Measurements from ENCODE around the gene DYSF. TPM values are rescaled to one million over a fixed set of nuclear protein-coding genes. Genes with fewer than 3 reads are reported as not detected.

Gene DYSF
- total RNA-seq, 2 experiments from 2014 or later: 0.12 TPM

GRCh38 chr2:71599646-71600236, 146.4 kb downstream of the DYSF start:
- no peak for DNase-seq
- Mint-ChIP-seq H3K4me1 (peaks cover 11% of the 10 kb centered on the region), H3K4me3 (no peak overlapping the region), H3K27me3 (peaks cover 3% of the 10 kb centered on the region), H3K27ac (no peak overlapping the region), H3K9me3 (no peaks in the 10 kb centered on the region), H3K36me3 (ENCODE audit: low read depth) (no peaks in the 10 kb centered on the region)
- ChIA-PET CTCF (no interaction called here), POLR2A (no interaction called here)

- H3K9me3 Mint-ChIP-seq: no peaks in the 10 kb centered on the region
- H3K36me3 Mint-ChIP-seq (ENCODE audit: low read depth): no peaks in the 10 kb centered on the region
- no peak overlapping the region for H3K4me3 Mint-ChIP-seq
- H3K27me3 Mint-ChIP-seq: peaks cover 3% of the 10 kb centered on the region
- H3K4me1 Mint-ChIP-seq: peaks cover 17% of the 10 kb centered on the region
- DNase-seq: no peak
- CTCF ChIA-PET: interaction anchor here (1.0 kb wide), 1 partner anchor 10 kb away, joined by 3 read pairs; no protein-coding TSS in a partner anchor
- POLR2A ChIA-PET: no interaction called here
- no peak overlapping the region for H3K27ac Mint-ChIP-seq
Measured at GRCh38 chr2:71600555-71600954, 147.2 kb downstream of the DYSF start.

- no peak overlapping the region for H3K4me3 Mint-ChIP-seq
- no peaks in the 10 kb centered on the region for H3K36me3 Mint-ChIP-seq (ENCODE audit: low read depth)
- no peak for DNase-seq
- H3K4me1 Mint-ChIP-seq: peaks cover 17% of the 10 kb centered on the region
- ChIA-PET CTCF (interaction anchor here (1.0 to 1.5 kb wide), 2 partner anchors 9 to 31 kb away, joined by 3 read pairs; no protein-coding TSS in a partner anchor), POLR2A (no interaction called here)
- H3K27ac Mint-ChIP-seq: no peak overlapping the region
- no peaks in the 10 kb centered on the region for H3K9me3 Mint-ChIP-seq
- H3K27me3 Mint-ChIP-seq: peaks cover 3% of the 10 kb centered on the region
Measured at GRCh38 chr2:71601136-71602114, 148.1 kb downstream of the DYSF start.

- ChIA-PET CTCF (interaction anchor here (1.5 kb wide), 1 partner anchor 31 kb away, joined by 3 read pairs; no protein-coding TSS in a partner anchor), POLR2A (no interaction called here)
- Mint-ChIP-seq H3K27ac (no peak overlapping the region), H3K36me3 (ENCODE audit: low read depth) (no peaks in the 10 kb centered on the region), H3K4me1 (peaks cover 17% of the 10 kb centered on the region), H3K9me3 (no peaks in the 10 kb centered on the region), H3K4me3 (no peak overlapping the region), H3K27me3 (peaks cover 5% of the 10 kb centered on the region)
- DNase-seq: no peak
Measured at GRCh38 chr2:71602115-71602495, 148.7 kb downstream of the DYSF start.

GRCh38 chr2:71602581-71602980, 149.2 kb downstream of the DYSF start:
- no peak overlapping the region for H3K27ac Mint-ChIP-seq

GRCh38 chr2:71603311-71603811, 150.0 kb downstream of the DYSF start:
- CTCF ChIA-PET: interaction anchor here (1.9 kb wide), 1 partner anchor 11 kb away, joined by 4 read pairs; no protein-coding TSS in a partner anchor
- Mint-ChIP-seq H3K4me1 (peaks cover 17% of the 10 kb centered on the region), H3K4me3 (no peak overlapping the region), H3K27ac (no peak overlapping the region), H3K9me3 (no peaks in the 10 kb centered on the region), H3K27me3 (peaks cover 5% of the 10 kb centered on the region), H3K36me3 (ENCODE audit: low read depth) (no peaks in the 10 kb centered on the region)
- no peak for DNase-seq
- POLR2A ChIA-PET: no interaction called here

More at GRCh38 chr2:71602581-71602980, 149.2 kb downstream of the DYSF start:
- no peaks in the 10 kb centered on the region for H3K9me3 Mint-ChIP-seq
- ChIA-PET CTCF (interaction anchor here (1.5 kb wide), 1 partner anchor 30 kb away, joined by 3 read pairs; no protein-coding TSS in a partner anchor), POLR2A (no interaction called here)
- peaks cover 5% of the 10 kb centered on the region for H3K27me3 Mint-ChIP-seq
- H3K36me3 Mint-ChIP-seq (ENCODE audit: low read depth): no peaks in the 10 kb centered on the region
- no peak overlapping the region for H3K4me3 Mint-ChIP-seq
- no peak for DNase-seq
- H3K4me1 Mint-ChIP-seq: peaks cover 17% of the 10 kb centered on the region

GRCh38 chr2:71603851-71604725, 150.7 kb downstream of the DYSF start:
- H3K9me3 Mint-ChIP-seq: no peaks in the 10 kb centered on the region
- CTCF ChIA-PET: interaction anchor here (1.9 kb wide), 1 partner anchor 11 kb away, joined by 4 read pairs; no protein-coding TSS in a partner anchor
- peaks cover 5% of the 10 kb centered on the region for H3K27me3 Mint-ChIP-seq

GRCh38 chr2:71604726-71605120, 151.4 kb downstream of the DYSF start:
- no peak for DNase-seq
- Mint-ChIP-seq H3K4me1 (peaks cover 17% of the 10 kb centered on the region), H3K9me3 (no peaks in the 10 kb centered on the region), H3K36me3 (ENCODE audit: low read depth) (no peaks in the 10 kb centered on the region), H3K27ac (no peak overlapping the region), H3K27me3 (peaks cover 5% of the 10 kb centered on the region), H3K4me3 (no peak overlapping the region)
- ChIA-PET POLR2A (no interaction called here), CTCF (interaction anchor here (1.9 kb wide), 1 partner anchor 10 kb away, joined by 4 read pairs; no protein-coding TSS in a partner anchor)

More at GRCh38 chr2:71603851-71604725, 150.7 kb downstream of the DYSF start:
- H3K36me3 Mint-ChIP-seq (ENCODE audit: low read depth): no peaks in the 10 kb centered on the region
- no peak for DNase-seq
- H3K27ac Mint-ChIP-seq: no peak overlapping the region
- H3K4me1 Mint-ChIP-seq: peaks cover 17% of the 10 kb centered on the region
- H3K4me3 Mint-ChIP-seq: no peak overlapping the region
- POLR2A ChIA-PET: no interaction called here

- ChIA-PET POLR2A (no interaction called here), CTCF (interaction anchor here (0.8 to 1.9 kb wide), 2 partner anchors 9 to 10 kb away, joined by 3 to 4 read pairs; no protein-coding TSS in a partner anchor)
- H3K4me3 Mint-ChIP-seq: no peak overlapping the region
- no peaks in the 10 kb centered on the region for H3K9me3 Mint-ChIP-seq
- no peak overlapping the region for H3K27ac Mint-ChIP-seq
- peaks cover 5% of the 10 kb centered on the region for H3K27me3 Mint-ChIP-seq
- H3K4me1 Mint-ChIP-seq: peaks cover 17% of the 10 kb centered on the region
- H3K36me3 Mint-ChIP-seq (ENCODE audit: low read depth): no peaks in the 10 kb centered on the region
- no peak for DNase-seq
Measured at GRCh38 chr2:71605173-71605641, 151.8 kb downstream of the DYSF start.

- ChIA-PET CTCF (interaction anchor here (0.8 kb wide), 1 partner anchor 11 kb away, joined by 3 read pairs; no protein-coding TSS in a partner anchor), POLR2A (no interaction called here)
- Mint-ChIP-seq H3K27me3 (peaks cover 5% of the 10 kb centered on the region), H3K36me3 (ENCODE audit: low read depth) (no peaks in the 10 kb centered on the region), H3K9me3 (no peaks in the 10 kb centered on the region), H3K4me1 (peaks cover 17% of the 10 kb centered on the region), H3K27ac (no peak overlapping the region), H3K4me3 (no peak overlapping the region)
- no peak for DNase-seq
Measured at GRCh38 chr2:71605781-71606241, 152.4 kb downstream of the DYSF start.

GRCh38 chr2:71606244-71606643, 152.9 kb downstream of the DYSF start:
- Mint-ChIP-seq H3K36me3 (ENCODE audit: low read depth) (no peaks in the 10 kb centered on the region), H3K27ac (no peak overlapping the region), H3K4me3 (no peak overlapping the region), H3K4me1 (peaks cover 17% of the 10 kb centered on the region), H3K27me3 (peaks cover 5% of the 10 kb centered on the region), H3K9me3 (no peaks in the 10 kb centered on the region)
- ChIA-PET POLR2A (no interaction called here), CTCF (interaction anchor here (0.8 kb wide), 1 partner anchor 11 kb away, joined by 3 read pairs; no protein-coding TSS in a partner anchor)
- DNase-seq: no peak

Data from activated CD4-positive, alpha-beta T cell treated with anti-CD3 and anti-CD28 coated beads, Interleukin-2, amount 10 ng/mL, durations not matched to agents 7 days and 5 days (primary cell).